ENCODE results near the gene MELK. TPM values are rescaled to one million over a fixed set of nuclear protein-coding genes. Genes with fewer than 3 reads are reported as not detected.

Gene MELK
- total RNA-seq, 1 experiment from 2014 or later: 33.3 TPM

DNA sequence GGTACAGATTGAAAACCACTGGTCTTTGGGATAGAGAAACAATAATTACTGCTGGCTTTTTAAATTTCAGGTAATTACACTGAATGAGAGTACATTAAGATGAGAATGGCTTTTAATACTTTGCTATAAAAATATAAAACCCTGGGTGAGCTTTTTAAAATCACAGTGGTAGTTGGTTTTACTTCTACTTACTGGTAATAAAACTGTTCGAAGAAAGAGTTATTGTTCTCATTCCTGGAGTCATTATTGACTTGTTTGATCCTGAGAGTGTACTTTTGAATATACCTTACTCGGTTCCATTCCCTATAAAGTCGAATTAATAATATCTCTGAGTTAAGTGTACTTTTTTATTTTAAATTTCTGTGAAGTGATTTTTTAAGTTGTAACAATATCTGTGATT lies 21.5 kb downstream of the MELK start:
- no peak overlapping the region for H3K27ac Mint-ChIP-seq (ENCODE audit: low read depth, unreplicated experiment)
- TF ChIP-seq, protein P1, sequence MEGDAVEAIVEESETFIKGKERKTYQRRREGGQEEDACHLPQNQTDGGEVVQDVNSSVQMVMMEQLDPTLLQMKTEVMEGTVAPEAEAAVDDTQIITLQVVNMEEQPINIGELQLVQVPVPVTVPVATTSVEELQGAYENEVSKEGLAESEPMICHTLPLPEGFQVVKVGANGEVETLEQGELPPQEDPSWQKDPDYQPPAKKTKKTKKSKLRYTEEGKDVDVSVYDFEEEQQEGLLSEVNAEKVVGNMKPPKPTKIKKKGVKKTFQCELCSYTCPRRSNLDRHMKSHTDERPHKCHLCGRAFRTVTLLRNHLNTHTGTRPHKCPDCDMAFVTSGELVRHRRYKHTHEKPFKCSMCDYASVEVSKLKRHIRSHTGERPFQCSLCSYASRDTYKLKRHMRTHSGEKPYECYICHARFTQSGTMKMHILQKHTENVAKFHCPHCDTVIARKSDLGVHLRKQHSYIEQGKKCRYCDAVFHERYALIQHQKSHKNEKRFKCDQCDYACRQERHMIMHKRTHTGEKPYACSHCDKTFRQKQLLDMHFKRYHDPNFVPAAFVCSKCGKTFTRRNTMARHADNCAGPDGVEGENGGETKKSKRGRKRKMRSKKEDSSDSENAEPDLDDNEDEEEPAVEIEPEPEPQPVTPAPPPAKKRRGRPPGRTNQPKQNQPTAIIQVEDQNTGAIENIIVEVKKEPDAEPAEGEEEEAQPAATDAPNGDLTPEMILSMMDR (IDR thresholded peaks at IDR 0.05; ENCODE audit: unreplicated experiment): no peak
- peaks cover 6% of the 10 kb centered on the region for H3K4me1 Mint-ChIP-seq (ENCODE audit: insufficient read depth, unreplicated experiment)
- intact Hi-C loops (cut with micrococcal nuclease): no loop called here
- H3K4me3 Mint-ChIP-seq (ENCODE audit: unreplicated experiment): no peak overlapping the region
- CTCF ChIA-PET: no interaction called here
- POLR2A ChIA-PET: no interaction called here
- DNase-seq (ENCODE audit: unreplicated experiment): no peak
- no TSS peak for BruUV-seq (replicated peaks)
- H3K36me3 Mint-ChIP-seq (ENCODE audit: insufficient read depth, unreplicated experiment): peaks cover 16% of the 10 kb centered on the region
- no peaks in the 10 kb centered on the region for H3K9me3 Mint-ChIP-seq (ENCODE audit: unreplicated experiment)
- no peaks in the 10 kb centered on the region for H3K27me3 Mint-ChIP-seq (ENCODE audit: insufficient read depth, unreplicated experiment)

DNA sequence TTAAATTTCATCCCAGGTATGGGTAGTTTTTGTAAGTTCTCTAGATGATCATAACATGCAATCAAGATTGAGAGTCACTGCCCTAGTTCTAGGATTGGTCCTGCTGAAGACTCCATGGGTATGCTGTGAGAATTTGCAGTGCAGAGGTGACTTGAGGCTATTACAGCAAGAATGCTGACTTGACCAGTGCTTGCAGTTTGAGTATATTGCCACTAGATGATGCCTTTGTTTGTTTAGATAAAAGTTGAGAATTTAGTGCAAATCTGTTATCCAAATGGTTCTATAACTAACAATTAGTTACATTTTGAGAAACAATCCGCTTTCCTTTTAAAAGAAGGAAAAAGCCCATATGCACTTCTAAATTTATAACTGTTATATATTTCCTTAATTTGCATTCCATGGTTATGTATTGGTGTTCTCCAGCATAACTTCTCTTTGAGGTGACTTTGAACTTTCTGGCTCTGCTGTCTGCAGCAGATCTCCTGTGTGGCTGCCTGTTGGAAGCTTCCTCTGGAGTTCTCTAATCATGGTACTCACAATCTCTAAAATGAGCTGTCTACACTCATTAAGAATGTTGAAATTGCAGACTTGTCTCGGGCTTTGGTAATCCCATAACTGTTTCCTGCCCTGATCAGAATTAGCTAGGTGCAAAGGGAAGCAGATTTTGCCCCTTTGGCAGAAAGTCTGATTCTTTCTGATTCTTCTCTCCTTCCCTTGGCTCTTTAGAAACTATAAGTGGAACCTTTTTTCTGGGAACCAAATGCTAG lies 24.9 kb downstream of the MELK start:
- DNase-seq (ENCODE audit: unreplicated experiment): peak; percentile 33
- no TSS peak for BruUV-seq (replicated peaks)
- Mint-ChIP-seq H3K4me1 (ENCODE audit: insufficient read depth, unreplicated experiment) (peaks cover 10% of the 10 kb centered on the region), H3K27ac (ENCODE audit: low read depth, unreplicated experiment) (peak overlapping the region; percentile 36), H3K9me3 (ENCODE audit: unreplicated experiment) (no peaks in the 10 kb centered on the region), H3K36me3 (ENCODE audit: insufficient read depth, unreplicated experiment) (peaks cover 16% of the 10 kb centered on the region), H3K27me3 (ENCODE audit: insufficient read depth, unreplicated experiment) (no peaks in the 10 kb centered on the region), H3K4me3 (ENCODE audit: unreplicated experiment) (no peak overlapping the region)
- CTCF ChIA-PET: interaction anchor here (0.5 to 4.0 kb wide), 19 partner anchors 9 to 804 kb away, joined by 3 to 34 read pairs (median 4); no protein-coding TSS in a partner anchor
- TF ChIP-seq, protein P1 (IDR thresholded peaks at IDR 0.05; ENCODE audit: unreplicated experiment): peak; percentile 55
- intact Hi-C loops (cut with micrococcal nuclease): loop anchor here (5.0 kb wide), 1 partner anchor 130 kb away; no protein-coding TSS in a partner anchor
- POLR2A ChIA-PET: interaction anchor here (0.6 to 1.5 kb wide), 3 partner anchors 12 to 220 kb away, joined by 3 read pairs; no protein-coding TSS in a partner anchor

DNA sequence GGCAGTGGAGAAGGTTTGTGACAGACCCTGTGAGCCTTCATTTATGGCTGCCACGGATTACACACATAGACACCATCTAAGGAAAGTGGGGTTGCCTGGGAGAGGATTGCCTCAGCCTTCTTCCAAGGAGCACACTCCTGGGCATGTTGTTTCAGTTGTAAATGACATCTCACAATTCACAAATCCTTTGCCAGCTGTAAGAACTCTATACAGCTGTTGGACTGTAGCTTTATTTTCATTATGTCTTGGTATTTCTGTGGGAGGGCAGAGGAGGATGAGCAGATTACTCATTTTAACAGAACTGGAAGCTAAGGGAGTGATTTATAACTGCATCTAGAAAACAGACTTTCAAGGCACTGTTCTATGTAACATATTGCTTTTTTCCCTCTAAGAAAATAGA lies 25.6 kb downstream of the MELK start:
- H3K4me3 Mint-ChIP-seq (ENCODE audit: unreplicated experiment): no peak overlapping the region
- ChIA-PET POLR2A (interaction anchor here (0.7 to 1.5 kb wide), 3 partner anchors 12 to 271 kb away, joined by 3 read pairs; no protein-coding TSS in a partner anchor), CTCF (interaction anchor here (0.5 to 4.0 kb wide), 18 partner anchors 9 to 804 kb away, joined by 3 to 34 read pairs (median 4); no protein-coding TSS in a partner anchor)
- peaks cover 5% of the 10 kb centered on the region for H3K4me1 Mint-ChIP-seq (ENCODE audit: insufficient read depth, unreplicated experiment)
- no peaks in the 10 kb centered on the region for H3K27me3 Mint-ChIP-seq (ENCODE audit: insufficient read depth, unreplicated experiment)
- H3K9me3 Mint-ChIP-seq (ENCODE audit: unreplicated experiment): no peaks in the 10 kb centered on the region
- BruUV-seq (replicated peaks): no TSS peak
- peaks cover 19% of the 10 kb centered on the region for H3K36me3 Mint-ChIP-seq (ENCODE audit: insufficient read depth, unreplicated experiment)
- H3K27ac Mint-ChIP-seq (ENCODE audit: low read depth, unreplicated experiment): peak overlapping the region; percentile 36
- TF ChIP-seq, protein P1 (IDR thresholded peaks at IDR 0.05; ENCODE audit: unreplicated experiment): no peak
- DNase-seq (ENCODE audit: unreplicated experiment): no peak
- intact Hi-C loops (cut with micrococcal nuclease): loop anchor here (5.0 kb wide), 1 partner anchor 129 kb away; no protein-coding TSS in a partner anchor

DNA sequence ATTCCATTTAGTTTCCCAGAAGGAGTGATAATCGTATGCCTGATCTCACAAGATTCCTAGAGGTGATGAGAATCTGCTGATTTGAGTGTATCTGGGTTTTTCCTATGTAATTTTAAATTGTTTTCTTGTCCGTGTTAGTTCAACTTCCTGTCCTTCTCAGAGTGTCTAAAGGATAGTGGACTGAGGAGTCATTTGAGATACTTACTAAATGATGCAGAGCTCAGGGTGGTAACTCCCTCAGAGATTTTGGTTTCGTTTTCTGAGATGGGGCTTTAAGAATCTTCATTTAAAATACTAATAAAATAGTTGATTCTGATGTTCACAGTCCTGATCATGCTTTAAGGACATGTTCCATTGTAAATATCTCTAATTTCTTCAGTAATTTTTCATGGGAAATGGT lies 30.3 kb downstream of the MELK start:
- no peak for DNase-seq (ENCODE audit: unreplicated experiment)
- ChIA-PET POLR2A (no interaction called here), CTCF (interaction anchor here (0.7 to 2.0 kb wide), 2 partner anchors 29 to 1956 kb away, joined by 3 to 4 read pairs; partner anchors contain the start of gene GALT)
- no TSS peak for BruUV-seq (replicated peaks)
- Mint-ChIP-seq H3K36me3 (ENCODE audit: insufficient read depth, unreplicated experiment) (peaks cover 37% of the 10 kb centered on the region), H3K27me3 (ENCODE audit: insufficient read depth, unreplicated experiment) (no peaks in the 10 kb centered on the region), H3K4me1 (ENCODE audit: insufficient read depth, unreplicated experiment) (peaks cover 5% of the 10 kb centered on the region), H3K4me3 (ENCODE audit: unreplicated experiment) (no peak overlapping the region), H3K9me3 (ENCODE audit: unreplicated experiment) (no peaks in the 10 kb centered on the region), H3K27ac (ENCODE audit: low read depth, unreplicated experiment) (no peak overlapping the region)
- TF ChIP-seq, protein P1 (IDR thresholded peaks at IDR 0.05; ENCODE audit: unreplicated experiment): no peak
- intact Hi-C loops (cut with micrococcal nuclease): no loop called here

Data from MCF 10A (cell line).